ENCODE data around the gene CDH13.
A peak's percentile ranks its signal among the peaks of the same experiment; 100 is the strongest.

The CDH13 gene

DNA sequence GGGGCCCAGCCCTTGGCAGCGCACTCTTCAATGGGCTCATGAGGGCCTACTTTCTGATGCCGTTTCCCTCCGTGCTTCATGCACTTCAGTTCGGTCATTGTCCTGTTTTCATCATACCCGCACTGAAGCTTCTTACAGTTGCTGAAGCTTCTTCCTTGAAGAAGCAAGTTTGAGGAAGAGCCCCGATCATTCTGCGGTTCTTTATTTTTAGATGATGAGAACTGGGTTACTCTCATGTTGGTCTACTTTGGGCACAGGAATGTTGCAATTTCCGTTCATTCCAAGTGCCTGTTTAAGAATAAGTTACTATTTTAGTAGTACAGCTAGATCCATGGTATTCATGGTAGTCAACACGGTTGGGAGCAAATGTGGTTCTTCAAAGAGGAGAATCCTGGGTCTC is 593.3 kb downstream of the CDH13 start:
- Histone ChIP-seq H3K9ac (ENCODE audit: low read length) (no peak overlapping the region), H3K9me3 (ENCODE audit: control insufficient read depth, low read length) (no peaks in the 10 kb centered on the region), H4K91ac (ENCODE audit: low read length) (no peak overlapping the region), H3K4me3 (ENCODE audit: insufficient read depth in 1 of 2, low read depth in 1 of 2, low read length in 2 of 2) (no peak overlapping the region), H3K27ac (ENCODE audit: low read length, poor library complexity, severe bottlenecking) (no peak overlapping the region), H2BK12ac (ENCODE audit: low read length in 2 of 2) (no peak overlapping the region), H2BK5ac (ENCODE audit: low read depth, low read length, poor library complexity, severe bottlenecking) (no peak overlapping the region), H2BK120ac (ENCODE audit: low read depth, low read length) (no peak overlapping the region), H3K23ac (ENCODE audit: low read length in 2 of 2) (no peak overlapping the region), H3K27me3 (ENCODE audit: control insufficient read depth in 1 of 2, insufficient read depth in 1 of 2, low read length in 2 of 2) (no peaks in the 10 kb centered on the region), H3K36me3 (ENCODE audit: control insufficient read depth in 1 of 2, insufficient read depth in 2 of 2, low read depth in 1 of 2, low read length in 2 of 2) (no peaks in the 10 kb centered on the region), H2AK5ac (ENCODE audit: low read length, severe bottlenecking) (no peak overlapping the region), H3K79me1 (replicated peaks; ENCODE audit: low read length, poor library complexity, severe bottlenecking) (peaks cover 2% of the 10 kb centered on the region), H3K4me2 (ENCODE audit: low read length, poor library complexity, severe bottlenecking) (no peak overlapping the region), H3K4me1 (ENCODE audit: control insufficient read depth, insufficient read depth, low read depth, low read length) (no peaks in the 10 kb centered on the region), H3K14ac (ENCODE audit: low read length in 2 of 2) (no peak overlapping the region), H3K4ac (ENCODE audit: low read depth in 1 of 2, low read length in 2 of 2) (no peak overlapping the region), H3K18ac (ENCODE audit: low read depth in 1 of 2, low read length in 2 of 2) (no peak overlapping the region), H4K8ac (ENCODE audit: low read length) (no peak overlapping the region), H2AFZ (ENCODE audit: low read depth, low read length) (no peak overlapping the region), H2BK15ac (ENCODE audit: low read depth, poor library complexity, severe bottlenecking) (no peak overlapping the region)
- DNase-seq = no peak
- WGBS = 97% methylated on average over 9 of the region's 9 CpGs

DNA sequence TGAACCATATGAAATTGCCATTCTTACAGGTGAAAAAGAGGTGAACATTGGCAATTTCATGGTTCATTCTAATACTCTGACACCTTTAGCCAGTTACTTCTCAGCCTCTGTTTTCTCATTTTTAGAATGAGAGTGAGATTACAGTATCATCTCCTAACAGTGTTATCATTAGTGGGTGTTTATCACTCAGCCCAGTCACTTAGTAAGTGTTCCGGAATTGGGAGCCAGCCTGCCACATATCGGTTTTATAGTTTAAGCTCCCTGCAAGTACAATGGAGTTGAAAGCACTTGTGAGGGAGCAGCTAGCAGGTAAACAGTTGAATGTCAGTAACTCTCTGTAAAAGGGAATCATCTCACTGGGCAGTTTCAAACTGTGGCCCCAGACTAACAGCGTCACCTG is 597.9 kb downstream of the CDH13 start:
- no peak overlapping the region for H2BK15ac ChIP-seq (ENCODE audit: low read depth, poor library complexity, severe bottlenecking)
- H4K8ac ChIP-seq (ENCODE audit: low read length) = no peak overlapping the region
- peaks cover 2% of the 10 kb centered on the region for H3K79me1 ChIP-seq (replicated peaks; ENCODE audit: low read length, poor library complexity, severe bottlenecking)
- no peak overlapping the region for H2AFZ ChIP-seq (ENCODE audit: low read depth, low read length)
- no peaks in the 10 kb centered on the region for H3K36me3 ChIP-seq (ENCODE audit: control insufficient read depth in 1 of 2, insufficient read depth in 2 of 2, low read depth in 1 of 2, low read length in 2 of 2)
- H2AK5ac ChIP-seq (ENCODE audit: low read length, severe bottlenecking) = no peak overlapping the region
- no peak overlapping the region for H3K4me3 ChIP-seq (ENCODE audit: insufficient read depth in 1 of 2, low read depth in 1 of 2, low read length in 2 of 2)
- no peak overlapping the region for H3K18ac ChIP-seq (ENCODE audit: low read depth in 1 of 2, low read length in 2 of 2)
- no peak for DNase-seq
- no peak overlapping the region for H3K14ac ChIP-seq (ENCODE audit: low read length in 2 of 2)
- no peak overlapping the region for H3K4me2 ChIP-seq (ENCODE audit: low read length, poor library complexity, severe bottlenecking)
- no peak overlapping the region for H3K23ac ChIP-seq (ENCODE audit: low read length in 2 of 2)
- H3K27ac ChIP-seq (ENCODE audit: low read length, poor library complexity, severe bottlenecking) = no peak overlapping the region
- no peaks in the 10 kb centered on the region for H3K9me3 ChIP-seq (ENCODE audit: control insufficient read depth, low read length)
- H3K27me3 ChIP-seq (ENCODE audit: control insufficient read depth in 1 of 2, insufficient read depth in 1 of 2, low read length in 2 of 2) = no peaks in the 10 kb centered on the region
- H2BK12ac ChIP-seq (ENCODE audit: low read length in 2 of 2) = no peak overlapping the region
- 95% methylated on average over 3 of the region's 3 CpGs for WGBS
- no peak overlapping the region for H4K91ac ChIP-seq (ENCODE audit: low read length)
- H3K4ac ChIP-seq (ENCODE audit: low read depth in 1 of 2, low read length in 2 of 2) = no peak overlapping the region
- H3K4me1 ChIP-seq (ENCODE audit: control insufficient read depth, insufficient read depth, low read depth, low read length) = no peaks in the 10 kb centered on the region
- H3K9ac ChIP-seq (ENCODE audit: low read length) = no peak overlapping the region
- no peak overlapping the region for H2BK5ac ChIP-seq (ENCODE audit: low read depth, low read length, poor library complexity, severe bottlenecking)
- no peak overlapping the region for H2BK120ac ChIP-seq (ENCODE audit: low read depth, low read length)

DNA sequence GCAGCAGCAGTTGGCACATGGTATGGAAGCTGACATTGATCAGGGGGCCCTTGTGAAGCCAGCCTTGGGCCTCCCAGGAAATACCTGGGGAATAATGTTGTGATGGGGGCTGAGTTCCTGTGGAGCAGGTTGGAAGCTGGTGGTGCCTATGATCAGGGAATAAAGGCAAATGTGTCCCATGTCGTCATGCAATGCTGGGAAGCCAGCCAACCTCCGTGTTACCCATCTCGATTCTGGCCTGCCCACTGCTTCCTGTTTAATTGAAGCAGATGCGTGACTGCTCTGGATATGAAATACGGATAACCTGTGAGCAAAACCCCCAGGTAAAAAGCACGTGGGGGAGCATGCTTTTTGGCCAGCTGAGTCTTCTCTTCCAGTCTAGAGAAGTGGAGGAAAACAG is 600.6 kb downstream of the CDH13 start:
- whole genome bisulfite sequencing = 93% methylated on average over 6 of the region's 6 CpGs
- H3K18ac ChIP-seq (ENCODE audit: low read depth in 1 of 2, low read length in 2 of 2) = no peak overlapping the region

GRCh38 chr16:83231729-83232128 is 605.0 kb downstream of the CDH13 start:
- H3K9me3 ChIP-seq (ENCODE audit: control insufficient read depth, low read length) = no peaks in the 10 kb centered on the region
- no peak overlapping the region for H3K23ac ChIP-seq (ENCODE audit: low read length in 2 of 2)
- no peak overlapping the region for H3K14ac ChIP-seq (ENCODE audit: low read length in 2 of 2)
- H3K18ac ChIP-seq (ENCODE audit: low read depth in 1 of 2, low read length in 2 of 2) = no peak overlapping the region
- no peaks in the 10 kb centered on the region for H3K27me3 ChIP-seq (ENCODE audit: control insufficient read depth in 1 of 2, insufficient read depth in 1 of 2, low read length in 2 of 2)
- H2BK12ac ChIP-seq (ENCODE audit: low read length in 2 of 2) = no peak overlapping the region
- H3K36me3 ChIP-seq (ENCODE audit: control insufficient read depth in 1 of 2, insufficient read depth in 2 of 2, low read depth in 1 of 2, low read length in 2 of 2) = no peaks in the 10 kb centered on the region
- H3K4me3 ChIP-seq (ENCODE audit: insufficient read depth in 1 of 2, low read depth in 1 of 2, low read length in 2 of 2) = no peak overlapping the region
- DNase-seq = peak; percentile 51
- 89% methylated on average over 3 of the region's 5 CpGs for WGBS
- no peak overlapping the region for H2AFZ ChIP-seq (ENCODE audit: low read depth, low read length)
- H4K91ac ChIP-seq (ENCODE audit: low read length) = no peak overlapping the region
- H4K8ac ChIP-seq (ENCODE audit: low read length) = no peak overlapping the region
- H3K79me1 ChIP-seq (replicated peaks; ENCODE audit: low read length, poor library complexity, severe bottlenecking) = no peaks in the 10 kb centered on the region
- no peak overlapping the region for H2BK5ac ChIP-seq (ENCODE audit: low read depth, low read length, poor library complexity, severe bottlenecking)
- no peak overlapping the region for H3K4ac ChIP-seq (ENCODE audit: low read depth in 1 of 2, low read length in 2 of 2)
- no peak overlapping the region for H3K9ac ChIP-seq (ENCODE audit: low read length)
- H2AK5ac ChIP-seq (ENCODE audit: low read length, severe bottlenecking) = no peak overlapping the region
- no peak overlapping the region for H2BK15ac ChIP-seq (ENCODE audit: low read depth, poor library complexity, severe bottlenecking)
- no peak overlapping the region for H3K4me2 ChIP-seq (ENCODE audit: low read length, poor library complexity, severe bottlenecking)
- H2BK120ac ChIP-seq (ENCODE audit: low read depth, low read length) = no peak overlapping the region
- no peak overlapping the region for H3K27ac ChIP-seq (ENCODE audit: low read length, poor library complexity, severe bottlenecking)
- peaks cover 3% of the 10 kb centered on the region for H3K4me1 ChIP-seq (ENCODE audit: control insufficient read depth, insufficient read depth, low read depth, low read length)

More for the DNA sequence above, 600.6 kb downstream of the CDH13 start:
- Histone ChIP-seq H3K27me3 (ENCODE audit: control insufficient read depth in 1 of 2, insufficient read depth in 1 of 2, low read length in 2 of 2) (no peaks in the 10 kb centered on the region), H4K8ac (ENCODE audit: low read length) (no peak overlapping the region), H3K4me3 (ENCODE audit: insufficient read depth in 1 of 2, low read depth in 1 of 2, low read length in 2 of 2) (no peak overlapping the region), H3K36me3 (ENCODE audit: control insufficient read depth in 1 of 2, insufficient read depth in 2 of 2, low read depth in 1 of 2, low read length in 2 of 2) (no peaks in the 10 kb centered on the region), H3K79me1 (replicated peaks; ENCODE audit: low read length, poor library complexity, severe bottlenecking) (no peaks in the 10 kb centered on the region), H3K4ac (ENCODE audit: low read depth in 1 of 2, low read length in 2 of 2) (no peak overlapping the region), H2BK12ac (ENCODE audit: low read length in 2 of 2) (no peak overlapping the region), H3K9ac (ENCODE audit: low read length) (no peak overlapping the region), H4K91ac (ENCODE audit: low read length) (no peak overlapping the region), H2BK120ac (ENCODE audit: low read depth, low read length) (no peak overlapping the region), H3K4me2 (ENCODE audit: low read length, poor library complexity, severe bottlenecking) (no peak overlapping the region), H3K27ac (ENCODE audit: low read length, poor library complexity, severe bottlenecking) (no peak overlapping the region), H3K14ac (ENCODE audit: low read length in 2 of 2) (no peak overlapping the region), H3K9me3 (ENCODE audit: control insufficient read depth, low read length) (no peaks in the 10 kb centered on the region), H3K4me1 (ENCODE audit: control insufficient read depth, insufficient read depth, low read depth, low read length) (no peaks in the 10 kb centered on the region), H2BK15ac (ENCODE audit: low read depth, poor library complexity, severe bottlenecking) (no peak overlapping the region), H3K23ac (ENCODE audit: low read length in 2 of 2) (no peak overlapping the region), H2AFZ (ENCODE audit: low read depth, low read length) (no peak overlapping the region), H2AK5ac (ENCODE audit: low read length, severe bottlenecking) (no peak overlapping the region), H2BK5ac (ENCODE audit: low read depth, low read length, poor library complexity, severe bottlenecking) (no peak overlapping the region)
- no peak for DNase-seq
